HCT116 (cell line): ENCODE measurements around the gene IFT20. TPM values are rescaled to one million over a fixed set of nuclear protein-coding genes. Genes with fewer than 3 reads are reported as not detected.

Source experiments
- ATAC-seq: fragments of 200-7000 bp; cut with Tn5 transposase; 2 replicates; pipeline ENCODE4 v1.9.1; 2020; ENCODE audit warnings: mild to moderate bottlenecking, moderate library complexity
- BruUV-seq: library from RNA; stranded (reverse); fragments of 400-500 nt; replicated peaks from 2 replicates; lab custom pipeline; 2021; lab: Mats Ljungman, UMichigan
- CTCF ChIA-PET: fragments of 300-600 bp; sonication (Branson Sonifier 250); formaldehyde crosslinking; loops from one replicate; lab custom pipeline; 2021; ENCODE audit warnings: antibody characterized with exemption; lab: Charles Lee
- POLR2A ChIA-PET: fragments of 300-600, 350-600 bp; sonication (Branson Sonifier 250); formaldehyde crosslinking; loops from one replicate; lab custom pipeline; 2021; ENCODE audit warnings: antibody characterized with exemption; lab: Charles Lee
- RAD21 ChIA-PET, 2 experiments: fragments of 300-600 bp; sonication (Branson Sonifier 250); formaldehyde crosslinking; loops; one replicate each; lab custom pipeline; 2023; ENCODE audit warnings: low total read pairs in 2 of 2; ENCODE audit not compliant: uncharacterized antibody in 2 of 2, unreplicated experiment in 2 of 2, low non-redundant PET in 1 of 2; lab: Charles Lee
- DNase-seq: peaks from one replicate; pipeline ENCODE4 v3.0.0-alpha.2; 2010; ENCODE audit warnings: low read depth, low spot score
- H2AFZ ChIP-seq: fragments of 200-600 bp; shearing (Covaris generic), sonication (generic); 2 replicates; pipeline ENCODE4 v1.6.1; 2017; ENCODE audit warnings: low read depth, mixed run types, mixed read lengths, antibody characterized with exemption, low read length; ENCODE audit not compliant: poor library complexity, severe bottlenecking
- H3K27ac ChIP-seq: 2 replicates; pipeline ENCODE4 v1.5.1; 2012; ENCODE audit warnings: low read depth, low read length
- H3K27me3 ChIP-seq: fragments of 200-600 bp; sonication (generic); 2 replicates; pipeline ENCODE4 v1.6.1; 2016; ENCODE audit warnings: mixed run types, low read length, mixed read lengths; ENCODE audit not compliant: insufficient read depth
- H3K36me3 ChIP-seq, 2 experiments: fragments of 200-500 bp in 1 of 2; fragments of 200-600 bp in 1 of 2; sonication (Bioruptor generic) in 1 of 2; sonication (generic) in 1 of 2; 2 replicates each; pipeline versions ENCODE4 v1.5.1 to v1.6.1; 2014 to 2016; ENCODE audit warnings: low read length in 2 of 2, inconsistent platforms in 1 of 2, mixed read lengths in 1 of 2, mixed run types in 1 of 2; ENCODE audit not compliant: insufficient read depth in 2 of 2, control insufficient read depth in 1 of 2
- H3K4me1 ChIP-seq, 2 experiments: fragments of 200-600 bp in 1 of 2; sonication (generic) in 1 of 2; 2 replicates each; pipeline versions ENCODE4 v1.5.1 to v1.6.1; 2012 to 2017; ENCODE audit warnings: low read length in 2 of 2, inconsistent platforms in 1 of 2, mild to moderate bottlenecking in 1 of 2, mixed read lengths in 1 of 2, mixed run types in 1 of 2, moderate library complexity in 1 of 2; ENCODE audit not compliant: insufficient read depth in 2 of 2, control insufficient read depth in 1 of 2
- H3K4me2 ChIP-seq: fragments of 200-600 bp; sonication (generic); 2 replicates; pipeline ENCODE4 v1.6.1; 2017; ENCODE audit warnings: mixed run types, low read length, mixed read lengths
- H3K4me3 ChIP-seq, 2 experiments: fragments of 200-600 bp in 1 of 2; sonication (generic) in 1 of 2; replicated peaks in 1 of 2; 2 replicates each; pipeline ENCODE4 v1.5.1; 2011 to 2016; ENCODE audit warnings: low read length in 2 of 2, control low read depth in 1 of 2, low read depth in 1 of 2, mild to moderate bottlenecking in 1 of 2, mixed read lengths in 1 of 2, mixed run types in 1 of 2
- H3K79me2 ChIP-seq: fragments of 200-600 bp; sonication (generic); 2 replicates; pipeline ENCODE4 v1.6.1; 2017; ENCODE audit warnings: mild to moderate bottlenecking, mixed run types, low read length, moderate library complexity, mixed read lengths; ENCODE audit not compliant: insufficient read depth
- H3K9ac ChIP-seq: fragments of 200-600 bp; sonication (generic); 2 replicates; pipeline ENCODE4 v1.6.1; 2016; ENCODE audit warnings: low read length, mixed read lengths
- H3K9me2 ChIP-seq: fragments of 200-600 bp; sonication (generic), shearing (Covaris generic); 2 replicates; pipeline ENCODE4 v1.6.1; 2017; ENCODE audit warnings: mixed run types, mild to moderate bottlenecking, moderate library complexity; ENCODE audit not compliant: insufficient read depth
- H3K9me3 ChIP-seq, 2 experiments: fragments of 200-500 bp in 1 of 2; fragments of 200-600 bp in 1 of 2; sonication (Bioruptor generic) in 1 of 2; sonication (generic) in 1 of 2; 2 replicates each; pipeline ENCODE4 v1.6.1; 2014 to 2017; ENCODE audit warnings: low read length in 2 of 2, mixed read lengths in 2 of 2, inconsistent platforms in 1 of 2, low read depth in 1 of 2, mild to moderate bottlenecking in 1 of 2, mixed run types in 1 of 2, moderate library complexity in 1 of 2; ENCODE audit not compliant: control insufficient read depth in 1 of 2, insufficient read depth in 1 of 2
- H4K20me1 ChIP-seq: fragments of 200-600 bp; sonication (generic), shearing (Covaris generic); 2 replicates; pipeline ENCODE4 v1.6.1; 2017; ENCODE audit warnings: mixed run types, mild to moderate bottlenecking, moderate library complexity; ENCODE audit not compliant: insufficient read depth
- CEBPB ChIP-seq: IDR thresholded peaks from 2 replicates; pipeline ENCODE4 v1.6.1; 2012; ENCODE audit warnings: low read depth
- FOSL1 ChIP-seq: IDR thresholded peaks from 2 replicates; pipeline ENCODE4 v1.6.1; 2012; ENCODE audit warnings: low read depth
- POLR2A ChIP-seq: IDR thresholded peaks from 2 replicates; pipeline ENCODE4 v1.7.0; 2011; ENCODE audit warnings: borderline replicate concordance; ENCODE audit not compliant: insufficient read depth, insufficient read length; ENCODE audit errors: extremely low read depth
- RAD21 ChIP-seq: IDR thresholded peaks from 2 replicates; pipeline ENCODE4 v1.6.1; 2012; ENCODE audit warnings: low read depth, mild to moderate bottlenecking
- SIN3A ChIP-seq: IDR thresholded peaks from 2 replicates; pipeline ENCODE4 v1.6.1; 2012; ENCODE audit warnings: low read depth
- SP1 ChIP-seq: IDR thresholded peaks from 2 replicates; pipeline ENCODE4 v1.6.1; 2012; ENCODE audit warnings: low read depth
- SRF ChIP-seq: IDR thresholded peaks from 2 replicates; pipeline ENCODE4 v1.6.1; 2012; ENCODE audit warnings: low read depth
- TCF7L2 ChIP-seq: IDR thresholded peaks from 2 replicates; pipeline ENCODE4 v1.7.0; 2011; ENCODE audit warnings: borderline replicate concordance, inconsistent platforms; ENCODE audit not compliant: insufficient read depth, insufficient read length; ENCODE audit errors: extremely low read depth
- ZBTB33 ChIP-seq: IDR thresholded peaks from 2 replicates; pipeline ENCODE4 v1.6.1; 2011; ENCODE audit warnings: mild to moderate bottlenecking, low read length, moderate library complexity; ENCODE audit not compliant: insufficient replicate concordance; ENCODE audit errors: extremely low read depth
- ZFX ChIP-seq: fragments of 450-650 bp; IDR thresholded peaks from 2 replicates; pipeline ENCODE4 v1.6.1; 2017
- ZNF274 ChIP-seq: fragments of 200-500 bp; sonication (Bioruptor generic); IDR thresholded peaks from 2 replicates; pipeline ENCODE4 v1.6.1; 2014; ENCODE audit warnings: mild to moderate bottlenecking, low read depth, low read length, inconsistent platforms
- intact Hi-C: fragments of 100-400 bp; cut with micrococcal nuclease; formaldehyde crosslinking; loops from 2 replicates; pipeline ENCODE4 v1.10.0; 2022
- total RNA-seq: library from RNA; stranded (reverse); gene quantifications from one replicate; pipeline ENCODE4 v1.2.1, GENCODE V29; 2021; ENCODE audit not compliant: unreplicated experiment
- TF ChIP-seq, protein P1 (sequence below): IDR thresholded peaks from 2 replicates; pipeline ENCODE4 v1.6.1; 2012; ENCODE audit warnings: low read depth

IFT20 gene
- total RNA-seq, 1 experiment from 2014 or later, result 21.7 TPM

GRCh38 chr17:28325211-28325610 lies 10.1 kb downstream of the IFT20 start:
- Histone ChIP-seq H3K9ac (no peak overlapping the region), H2AFZ (no peak overlapping the region), H4K20me1 (no peaks in the 10 kb centered on the region), H3K9me3 (no peaks in the 10 kb centered on the region), H3K4me2 (no peak overlapping the region), H3K79me2 (peaks cover 63% of the 10 kb centered on the region), H3K36me3 (peaks cover 14 to 30% of the 10 kb centered on the region in 2 experiments; a peak in 3 of 4 replicates), H3K9me2 (no peaks in the 10 kb centered on the region), H3K27ac (no peak overlapping the region), H3K4me3 (no peak overlapping the region), H3K27me3 (no peaks in the 10 kb centered on the region), H3K4me1 (peaks cover 4 to 7% of the 10 kb centered on the region in 2 experiments; a peak in 2 of 4 replicates)
- no TSS peak for BruUV-seq
- RAD21 ChIA-PET, result no interaction called here
- DNase-seq (no peak), ATAC-seq (no peak)
- CTCF ChIA-PET, result no interaction called here
- TF ChIP-seq ZBTB33 (no peak), ZNF274 (no peak), CEBPB (no peak), TCF7L2 (no peak), POLR2A (no peak), ZFX (no peak), SIN3A (no peak), RAD21 (no peak), FOSL1 (no peak), SP1 (no peak), SRF (no peak)
- TF ChIP-seq, protein P1, sequence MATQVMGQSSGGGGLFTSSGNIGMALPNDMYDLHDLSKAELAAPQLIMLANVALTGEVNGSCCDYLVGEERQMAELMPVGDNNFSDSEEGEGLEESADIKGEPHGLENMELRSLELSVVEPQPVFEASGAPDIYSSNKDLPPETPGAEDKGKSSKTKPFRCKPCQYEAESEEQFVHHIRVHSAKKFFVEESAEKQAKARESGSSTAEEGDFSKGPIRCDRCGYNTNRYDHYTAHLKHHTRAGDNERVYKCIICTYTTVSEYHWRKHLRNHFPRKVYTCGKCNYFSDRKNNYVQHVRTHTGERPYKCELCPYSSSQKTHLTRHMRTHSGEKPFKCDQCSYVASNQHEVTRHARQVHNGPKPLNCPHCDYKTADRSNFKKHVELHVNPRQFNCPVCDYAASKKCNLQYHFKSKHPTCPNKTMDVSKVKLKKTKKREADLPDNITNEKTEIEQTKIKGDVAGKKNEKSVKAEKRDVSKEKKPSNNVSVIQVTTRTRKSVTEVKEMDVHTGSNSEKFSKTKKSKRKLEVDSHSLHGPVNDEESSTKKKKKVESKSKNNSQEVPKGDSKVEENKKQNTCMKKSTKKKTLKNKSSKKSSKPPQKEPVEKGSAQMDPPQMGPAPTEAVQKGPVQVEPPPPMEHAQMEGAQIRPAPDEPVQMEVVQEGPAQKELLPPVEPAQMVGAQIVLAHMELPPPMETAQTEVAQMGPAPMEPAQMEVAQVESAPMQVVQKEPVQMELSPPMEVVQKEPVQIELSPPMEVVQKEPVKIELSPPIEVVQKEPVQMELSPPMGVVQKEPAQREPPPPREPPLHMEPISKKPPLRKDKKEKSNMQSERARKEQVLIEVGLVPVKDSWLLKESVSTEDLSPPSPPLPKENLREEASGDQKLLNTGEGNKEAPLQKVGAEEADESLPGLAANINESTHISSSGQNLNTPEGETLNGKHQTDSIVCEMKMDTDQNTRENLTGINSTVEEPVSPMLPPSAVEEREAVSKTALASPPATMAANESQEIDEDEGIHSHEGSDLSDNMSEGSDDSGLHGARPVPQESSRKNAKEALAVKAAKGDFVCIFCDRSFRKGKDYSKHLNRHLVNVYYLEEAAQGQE, result no peak
- intact Hi-C loops, result no loop called here
- POLR2A ChIA-PET, result interaction anchor here (1.9 kb wide), 1 partner anchor 10 kb away, joined by 6 read pairs; the partner anchor contains the start of genes IFT20 and TNFAIP1
